Measurements from ENCODE around the gene RASGRP2. TPM values are rescaled to one million over a fixed set of nuclear protein-coding genes. Genes with fewer than 3 reads are reported as not detected.

RASGRP2 gene
- polyA plus RNA-seq, 1 donor (not counting 4 experiments of a cell fraction or from before 2014, with no cell fraction given) = 0.49 TPM

- no peaks in the 10 kb centered on the region for H3K9me3 ChIP-seq (ENCODE audit: control insufficient read depth, low read depth, low read length)
- no peak overlapping the region for H3K9ac ChIP-seq (ENCODE audit: control insufficient read depth, extremely low read depth, insufficient read depth, low read length)
- dilution Hi-C loops (cut with MboI; ENCODE audit: extremely low pct_ligation_motif_present, low sequenced_read_pairs) = no loop called here
- H3K79me2 ChIP-seq (ENCODE audit: control insufficient read depth, insufficient read depth, low read length) = no peaks in the 10 kb centered on the region
- no peak for FAIRE-seq
- no peak overlapping the region for H3K4me3 ChIP-seq (ENCODE audit: control insufficient read depth in 2 of 3, extremely low read depth in 1 of 3, insufficient read depth in 2 of 3, low read depth in 1 of 3, low read length in 3 of 3)
- TF ChIP-seq EZH2 (IDR thresholded peaks at IDR 0.05; ENCODE audit: low read length) (no peak), CTCF (optimal IDR thresholded peaks at IDR 0.05 in 1 of 3, IDR thresholded peaks at IDR 0.05 in 1 of 3, conservative IDR thresholded peaks at IDR 0.05 in 1 of 3; ENCODE audit: extremely low read depth in 1 of 3, insufficient read depth in 2 of 3, low read length in 3 of 3) (no peak)
- peaks cover 41% of the 10 kb centered on the region for H3K27me3 ChIP-seq (ENCODE audit: control insufficient read depth, extremely low read depth, insufficient read depth, low read length)
- H3K4me1 ChIP-seq (ENCODE audit: control insufficient read depth, extremely low read depth, insufficient read depth, low read length) = peaks cover 5% of the 10 kb centered on the region
- H3K27ac ChIP-seq (ENCODE audit: control insufficient read depth, insufficient read depth, low read length) = no peak overlapping the region
- H2AFZ ChIP-seq (ENCODE audit: control insufficient read depth, low read length) = no peak overlapping the region
- no peaks in the 10 kb centered on the region for H3K36me3 ChIP-seq (ENCODE audit: control insufficient read depth in 2 of 2, extremely low read depth in 1 of 2, insufficient read depth in 2 of 2, low read length in 2 of 2)
- DNase-seq (ENCODE audit: low read depth, low spot score) = no peak
- H4K20me1 ChIP-seq (ENCODE audit: control insufficient read depth, extremely low read depth, insufficient read depth, low read length) = no peaks in the 10 kb centered on the region
- H3K4me2 ChIP-seq (ENCODE audit: control insufficient read depth, extremely low read depth, insufficient read depth, low read depth, low read length) = no peak overlapping the region
- no peaks in the 10 kb centered on the region for H3K9me1 ChIP-seq (ENCODE audit: control insufficient read depth, extremely low read depth, insufficient read depth, low read length)
Observed at GRCh38 chr11:64691543-64691942, 52.4 kb downstream of the RASGRP2 start.

GRCh38 chr11:64690235-64690634 is 53.7 kb downstream of the RASGRP2 start:
- Histone ChIP-seq H4K20me1 (ENCODE audit: control insufficient read depth, extremely low read depth, insufficient read depth, low read length) (no peaks in the 10 kb centered on the region), H3K9ac (ENCODE audit: control insufficient read depth, extremely low read depth, insufficient read depth, low read length) (no peak overlapping the region), H3K9me1 (ENCODE audit: control insufficient read depth, extremely low read depth, insufficient read depth, low read length) (no peaks in the 10 kb centered on the region), H3K79me2 (ENCODE audit: control insufficient read depth, insufficient read depth, low read length) (no peaks in the 10 kb centered on the region), H2AFZ (ENCODE audit: control insufficient read depth, low read length) (no peak overlapping the region), H3K4me3 (ENCODE audit: control insufficient read depth in 2 of 3, extremely low read depth in 1 of 3, insufficient read depth in 2 of 3, low read depth in 1 of 3, low read length in 3 of 3) (no peak overlapping the region), H3K27me3 (ENCODE audit: control insufficient read depth, extremely low read depth, insufficient read depth, low read length) (peaks cover 33% of the 10 kb centered on the region), H3K36me3 (ENCODE audit: control insufficient read depth in 2 of 2, extremely low read depth in 1 of 2, insufficient read depth in 2 of 2, low read length in 2 of 2) (no peaks in the 10 kb centered on the region), H3K27ac (ENCODE audit: control insufficient read depth, insufficient read depth, low read length) (no peak overlapping the region), H3K4me2 (ENCODE audit: control insufficient read depth, extremely low read depth, insufficient read depth, low read depth, low read length) (no peak overlapping the region), H3K9me3 (ENCODE audit: control insufficient read depth, low read depth, low read length) (no peaks in the 10 kb centered on the region), H3K4me1 (ENCODE audit: control insufficient read depth, extremely low read depth, insufficient read depth, low read length) (peaks cover 5% of the 10 kb centered on the region)
- TF ChIP-seq EZH2 (IDR thresholded peaks at IDR 0.05; ENCODE audit: low read length) (no peak), CTCF (optimal IDR thresholded peaks at IDR 0.05 in 1 of 3, IDR thresholded peaks at IDR 0.05 in 1 of 3, conservative IDR thresholded peaks at IDR 0.05 in 1 of 3; ENCODE audit: extremely low read depth in 1 of 3, insufficient read depth in 2 of 3, low read length in 3 of 3) (no peak)
- dilution Hi-C loops (cut with MboI; ENCODE audit: extremely low pct_ligation_motif_present, low sequenced_read_pairs) = no loop called here
- no peak for DNase-seq (ENCODE audit: low read depth, low spot score)
- FAIRE-seq = no peak

All from keratinocyte (primary cell).